Measurements from ENCODE around the gene BCAP31.
"Not testable (repeated sequence)": the region's sequence is repeated elsewhere in the genome, so short reads cannot be mapped to it uniquely, and the experiment has no call there.

BCAP31 gene

DNA sequence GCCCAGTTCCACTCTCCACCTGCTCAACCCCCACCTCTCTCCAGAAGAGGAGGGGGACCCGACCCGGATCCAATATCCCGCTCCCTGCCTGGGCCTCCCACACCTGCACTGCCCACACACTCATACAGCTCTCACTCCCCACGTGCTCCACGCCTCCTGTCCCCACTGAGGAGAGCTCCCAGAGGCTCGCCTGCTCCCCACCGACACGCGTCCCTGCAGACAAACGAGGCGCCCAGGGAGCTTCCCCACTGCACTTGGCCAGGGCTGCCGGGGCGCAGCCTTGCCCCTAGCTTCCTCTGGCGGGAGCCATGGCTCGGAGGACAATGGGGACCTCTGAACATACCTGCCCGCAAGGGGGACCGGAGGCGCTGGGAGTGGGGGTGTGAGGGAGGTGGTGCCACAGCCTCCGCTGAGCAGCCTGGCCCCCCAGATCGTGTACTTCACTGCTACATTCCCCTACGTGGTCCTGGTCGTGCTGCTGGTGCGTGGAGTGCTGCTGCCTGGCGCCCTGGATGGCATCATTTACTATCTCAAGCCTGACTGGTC is 31.5 kb downstream of the BCAP31 start:
- DNase-seq, result no peak

DNA sequence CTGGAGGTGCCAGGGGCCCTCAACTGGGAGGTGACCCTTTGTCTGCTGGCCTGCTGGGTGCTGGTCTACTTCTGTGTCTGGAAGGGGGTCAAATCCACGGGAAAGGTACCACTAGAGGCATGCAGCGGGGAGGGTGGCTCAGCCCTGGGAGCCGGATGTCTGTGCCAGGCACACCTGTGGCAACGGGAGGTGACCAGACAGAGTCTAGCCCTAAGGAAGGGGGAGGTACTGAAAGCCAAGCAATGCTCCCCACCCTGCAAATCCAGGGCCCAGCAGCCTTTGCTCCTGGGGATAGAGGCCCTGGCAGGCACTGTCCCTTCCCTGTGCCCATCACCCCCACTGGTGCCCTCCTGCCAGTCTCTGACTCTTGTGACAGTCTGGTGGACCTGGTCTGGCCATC is 32.2 kb downstream of the BCAP31 start:
- no peak for DNase-seq

DNA sequence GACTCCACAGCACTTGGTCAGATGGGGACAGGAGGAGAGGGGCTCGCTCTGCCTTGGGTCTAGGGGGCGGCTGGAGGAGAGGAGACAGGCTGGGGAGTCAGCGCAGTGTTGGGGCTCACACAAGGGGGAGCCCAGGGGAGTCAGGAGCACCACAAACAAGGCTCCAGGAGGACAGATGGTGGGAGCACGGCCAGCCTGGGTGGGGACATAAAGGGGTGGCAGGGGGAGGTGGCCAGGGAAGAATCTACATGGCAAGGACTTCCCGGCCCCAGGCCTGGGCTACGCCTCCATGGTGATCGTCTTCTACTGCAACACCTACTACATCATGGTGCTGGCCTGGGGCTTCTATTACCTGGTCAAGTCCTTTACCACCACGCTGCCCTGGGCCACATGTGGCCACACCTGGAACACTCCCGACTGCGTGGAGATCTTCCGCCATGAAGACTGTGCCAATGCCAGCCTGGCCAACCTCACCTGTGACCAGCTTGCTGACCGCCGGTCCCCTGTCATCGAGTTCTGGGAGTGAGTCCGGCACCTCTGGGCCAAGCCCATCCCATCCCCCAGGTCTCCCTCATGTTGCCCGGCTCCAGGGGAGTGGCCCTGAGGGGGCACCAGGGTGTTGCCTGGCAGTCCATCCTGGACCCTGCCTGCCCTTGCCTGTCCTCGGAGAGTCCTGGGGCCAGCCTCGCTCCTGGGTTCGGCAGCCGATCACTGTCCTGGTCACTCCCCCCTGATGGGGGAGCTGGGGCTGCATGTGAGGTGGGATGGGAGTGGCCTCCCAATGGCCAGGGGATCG is 33.0 kb downstream of the BCAP31 start:
- not testable (repeated sequence) for DNase-seq

GRCh38 chrX:153690466-153690865 is 33.7 kb downstream of the BCAP31 start:
- no peak for DNase-seq

- DNase-seq, result no peak
These were observed 34.3 kb downstream of the BCAP31 start for GRCh38 chrX:153689654-153690465.

DNA sequence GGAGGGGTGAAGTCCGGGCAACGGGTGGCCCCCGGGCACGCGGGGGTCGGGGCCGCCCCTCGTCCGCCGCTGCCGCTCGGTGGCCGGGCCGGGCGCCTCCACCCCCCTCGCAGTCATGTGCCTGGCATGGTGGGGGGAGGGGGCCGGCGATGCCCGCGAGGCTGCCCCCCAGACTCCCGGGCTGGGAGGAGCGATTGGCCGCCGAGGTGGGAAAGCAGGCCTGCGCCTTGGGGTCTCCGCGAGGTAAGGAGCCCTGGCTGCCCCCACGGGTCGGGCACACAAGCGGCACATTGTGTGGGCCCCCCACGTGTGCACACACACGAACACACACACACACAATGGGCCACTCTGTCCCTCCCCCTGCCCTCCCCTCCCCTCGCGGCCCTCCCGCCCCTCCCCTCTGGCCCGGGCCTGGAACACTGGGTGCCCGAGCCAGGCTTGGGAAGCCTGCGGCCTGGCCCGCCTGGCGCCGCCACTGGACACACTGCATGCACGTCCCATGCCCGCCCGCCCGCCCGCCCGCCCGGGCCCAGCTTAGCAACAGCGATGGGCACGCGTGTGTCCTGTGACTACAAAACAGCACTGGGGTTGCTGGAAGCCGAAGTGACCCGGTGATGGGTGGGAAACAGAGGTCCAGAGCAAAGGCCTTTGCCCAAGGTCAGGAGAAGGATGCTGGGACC is 35.1 kb downstream of the BCAP31 start:
- DNase-seq, result no peak

- DNase-seq, result peak; percentile 20
These were observed 35.7 kb downstream of the BCAP31 start for GRCh38 chrX:153688506-153688905.

- DNase-seq, result no peak
These were observed 36.1 kb downstream of the BCAP31 start for GRCh38 chrX:153688071-153688470.

GRCh38 chrX:153687121-153688039 is 36.8 kb downstream of the BCAP31 start, which contains the start of gene SLC6A8:
Gene SLC6A8 (plus strand): TSS chrX:153687926. CDS start chrX:153688575, 649 bp downstream.
- peak; percentile 73 for DNase-seq

DNA sequence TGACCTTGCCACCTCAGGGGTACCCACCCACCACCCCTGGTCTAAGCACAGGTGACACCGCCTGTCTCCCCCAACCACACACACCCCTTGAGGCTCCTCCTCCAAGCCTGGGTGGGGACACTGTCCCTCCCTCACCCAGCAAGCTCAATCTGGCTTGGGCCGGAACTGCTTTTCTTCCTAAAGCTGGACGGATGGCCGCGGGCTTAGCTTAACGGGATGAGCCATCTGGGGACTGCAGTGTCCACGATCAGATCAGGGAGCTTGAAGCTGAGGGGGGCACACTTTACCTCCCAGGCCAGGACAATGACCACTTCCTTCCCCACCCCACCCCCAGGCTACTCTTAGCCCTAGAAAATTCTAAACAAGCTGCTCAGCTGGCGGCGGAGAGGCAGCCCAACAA is 37.5 kb downstream of the BCAP31 start:
- DNase-seq, result no peak

GRCh38 chrX:153685751-153686696 is 38.2 kb downstream of the BCAP31 start:
- DNase-seq, result no peak

GRCh38 chrX:153685156-153685536 is 39.0 kb downstream of the BCAP31 start:
- DNase-seq, result no peak

- DNase-seq, result no peak
These were observed 39.6 kb downstream of the BCAP31 start for GRCh38 chrX:153684467-153685155.

DNA sequence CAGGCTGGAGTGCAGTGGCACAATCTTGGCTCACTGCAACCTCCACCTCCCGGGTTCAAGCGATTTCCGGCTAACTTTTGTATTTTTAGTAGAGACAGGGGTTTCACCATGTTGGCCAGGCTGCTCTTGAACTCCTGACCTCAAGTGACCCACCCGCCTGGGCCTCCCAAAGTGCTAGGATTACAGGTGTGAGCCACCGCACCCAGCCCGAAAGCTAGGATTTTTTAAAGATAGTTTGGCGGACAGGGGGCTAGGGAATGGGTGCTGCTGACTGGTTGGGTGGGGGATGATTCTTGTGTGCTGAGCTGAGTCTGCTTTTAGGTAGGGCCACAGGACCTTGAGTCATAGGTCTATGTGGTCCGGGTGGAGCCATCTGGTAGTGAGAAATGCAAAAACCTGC is 40.7 kb downstream of the BCAP31 start:
- not testable (repeated sequence) for DNase-seq

- DNase-seq, result no peak
These were observed 43.0 kb downstream of the BCAP31 start for GRCh38 chrX:153681175-153681574.

GRCh38 chrX:153674219-153674851 is 49.9 kb downstream of the BCAP31 start:
- DNase-seq, result no peak

- no peak for DNase-seq
These were observed 50.6 kb downstream of the BCAP31 start, which contains the start of gene PNCK for GRCh38 chrX:153673428-153674218. Gene PNCK (minus strand): TSS chrX:153673813. CDS start chrX:153673076, 737 bp downstream.

All from CD4-positive, alpha-beta T cell treated with Interleukin-17A for 4 hours (primary cell).